Measurements from ENCODE around the gene CFAP100. TPM values are rescaled to one million over a fixed set of nuclear protein-coding genes. Genes with fewer than 3 reads are reported as not detected.

Gene CFAP100
- total RNA-seq, 1 donor from 2014 or later, result not detected

- no peak overlapping the region for H3K4me3 ChIP-seq (ENCODE audit: low read depth, low read length)
- DNase-seq (ENCODE audit: low read depth), result no peak
- no peak for TF ChIP-seq CTCF (conservative IDR thresholded peaks at IDR 0.05; ENCODE audit: low read depth, low read length)
Observed at GRCh38 chr3:126390201-126390600, 4.5 kb upstream of the CFAP100 start.

GRCh38 chr3:126390751-126391150 lies 4.0 kb upstream of the CFAP100 start:
- no peak for TF ChIP-seq CTCF (conservative IDR thresholded peaks at IDR 0.05; ENCODE audit: low read depth, low read length)
- no peak for DNase-seq (ENCODE audit: low read depth)
- H3K4me3 ChIP-seq (ENCODE audit: low read depth, low read length), result no peak overlapping the region

GRCh38 chr3:126391631-126392030 lies 3.1 kb upstream of the CFAP100 start:
- TF ChIP-seq CTCF (conservative IDR thresholded peaks at IDR 0.05; ENCODE audit: low read depth, low read length), result no peak
- no peak for DNase-seq (ENCODE audit: low read depth)
- no peak overlapping the region for H3K4me3 ChIP-seq (ENCODE audit: low read depth, low read length)

GRCh38 chr3:126392246-126392645 lies 2.5 kb upstream of the CFAP100 start:
- no peak for DNase-seq (ENCODE audit: low read depth)
- no peak for TF ChIP-seq CTCF (conservative IDR thresholded peaks at IDR 0.05; ENCODE audit: low read depth, low read length)

GRCh38 chr3:126393563-126393962 lies 1.1 kb upstream of the CFAP100 start:
- no peak for DNase-seq (ENCODE audit: low read depth)
- no peak overlapping the region for H3K4me3 ChIP-seq (ENCODE audit: low read depth, low read length)
- TF ChIP-seq CTCF (conservative IDR thresholded peaks at IDR 0.05; ENCODE audit: low read depth, low read length), result no peak

More at GRCh38 chr3:126392246-126392645, 2.5 kb upstream of the CFAP100 start:
- H3K4me3 ChIP-seq (ENCODE audit: low read depth, low read length), result no peak overlapping the region

GRCh38 chr3:126394977-126395321 lies 240 bp downstream of the CFAP100 start:
- H3K4me3 ChIP-seq (ENCODE audit: low read depth, low read length), result no peak overlapping the region
- no peak for TF ChIP-seq CTCF (conservative IDR thresholded peaks at IDR 0.05; ENCODE audit: low read depth, low read length)
- DNase-seq (ENCODE audit: low read depth), result no peak

- H3K4me3 ChIP-seq (ENCODE audit: low read depth, low read length), result no peak overlapping the region
- no peak for TF ChIP-seq CTCF (conservative IDR thresholded peaks at IDR 0.05; ENCODE audit: low read depth, low read length)
- DNase-seq (ENCODE audit: low read depth), result no peak
Observed at GRCh38 chr3:126395846-126396513, 1.3 kb downstream of the CFAP100 start.

All from epithelial cell of proximal tubule (primary cell).